ENCODE measurements around the gene NUMB.
A peak's percentile ranks its signal among the peaks of the same experiment; 100 is the strongest.

The NUMB gene

DNA sequence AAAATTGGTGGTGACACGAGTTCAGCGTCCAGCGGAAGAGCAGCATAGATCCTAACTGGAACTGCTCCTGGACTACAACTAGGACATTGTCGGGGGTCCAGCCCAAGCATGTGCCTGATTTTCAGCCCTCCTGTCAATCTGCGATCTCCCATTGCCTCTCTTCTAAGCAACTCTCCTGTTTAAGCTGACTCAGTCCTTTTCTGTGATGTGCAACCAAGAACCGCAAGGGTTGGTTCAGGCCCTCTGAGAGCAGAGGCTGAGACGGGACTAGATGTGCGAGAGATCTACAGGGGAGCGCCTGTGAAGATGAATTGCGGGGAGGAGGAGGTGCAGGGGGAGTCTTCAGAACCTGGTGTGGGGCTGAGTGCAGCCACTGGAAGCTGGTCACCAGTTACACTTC is 224.8 kb downstream of the NUMB start:
- DNase-seq (ENCODE audit: low read depth, low spot score) = no peak

GRCh38 chr14:73232984-73233383 is 225.4 kb downstream of the NUMB start:
- DNase-seq (ENCODE audit: low read depth, low spot score) = no peak

DNA sequence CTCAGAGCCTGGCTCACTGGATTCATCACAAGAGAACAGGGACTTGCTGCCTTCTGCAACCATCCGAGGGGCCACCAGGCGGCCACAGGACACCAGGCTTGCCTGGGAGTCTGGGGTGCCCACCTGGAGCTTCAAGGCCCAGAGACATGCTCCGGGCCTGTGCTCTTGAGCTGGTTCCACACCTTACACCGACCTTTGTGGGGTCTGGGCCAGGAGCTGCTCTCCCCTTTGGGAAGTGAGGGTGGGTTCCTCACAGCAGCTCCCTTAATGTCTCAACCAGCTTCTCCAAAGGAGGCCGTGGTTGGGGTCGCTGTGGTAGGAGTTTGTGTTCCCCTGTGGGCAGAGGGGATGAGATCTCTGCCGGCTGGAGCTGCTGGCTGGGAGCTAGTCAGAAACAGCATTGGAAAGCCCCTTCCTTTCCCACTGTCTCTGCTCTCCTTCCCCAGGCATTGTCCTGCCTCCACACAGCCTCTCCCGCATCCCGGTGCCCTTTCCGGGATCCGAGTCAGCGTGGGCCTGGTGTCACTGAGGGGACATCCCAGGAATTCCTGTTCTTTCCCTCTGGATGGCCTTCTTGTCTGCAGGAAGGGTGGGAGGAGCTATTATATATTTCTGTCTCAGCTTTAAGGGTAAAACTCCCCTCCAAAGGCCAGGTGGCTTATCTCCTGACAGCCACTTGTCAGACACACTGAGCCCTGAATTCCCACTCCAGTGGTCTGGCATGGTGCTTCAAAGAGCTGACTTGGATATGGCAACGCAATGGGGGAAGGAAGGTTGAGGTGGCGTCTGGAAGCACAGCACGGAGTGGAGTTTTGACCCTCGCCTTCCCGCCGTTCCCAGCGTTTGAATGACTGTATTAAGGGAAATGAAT is 226.1 kb downstream of the NUMB start:
- DNase-seq (ENCODE audit: low read depth, low spot score) = no peak

- no peak for DNase-seq (ENCODE audit: low read depth, low spot score)
Measured at GRCh38 chr14:73230051-73230450, 228.3 kb downstream of the NUMB start.

- DNase-seq (ENCODE audit: low read depth, low spot score) = peak; percentile 91
Measured at GRCh38 chr14:73227812-73228781, 230.2 kb downstream of the NUMB start.

- DNase-seq (ENCODE audit: low read depth, low spot score) = no peak
Measured at GRCh38 chr14:73225496-73225895, 232.8 kb downstream of the NUMB start.

Measured in brain pericyte (primary cell).